ENCODE measurements around the gene DNAJC5. TPM values are rescaled to one million over a fixed set of nuclear protein-coding genes. Genes with fewer than 3 reads are reported as not detected.

DNAJC5 gene
- total RNA-seq, 1 experiment from 2014 or later: 79.9 TPM

GRCh38 chr20:63886054-63886419 lies 8.9 kb upstream of the DNAJC5 start:
- Mint-ChIP-seq H3K4me3 (ENCODE audit: low read depth, unreplicated experiment) (no peak overlapping the region), H3K36me3 (ENCODE audit: insufficient read depth, unreplicated experiment) (peaks cover 89% of the 10 kb centered on the region), H3K9me3 (ENCODE audit: low read depth, unreplicated experiment) (no peaks in the 10 kb centered on the region), H3K27me3 (ENCODE audit: unreplicated experiment) (no peaks in the 10 kb centered on the region), H3K27ac (ENCODE audit: unreplicated experiment) (no peak overlapping the region), H3K4me1 (ENCODE audit: low read depth, unreplicated experiment) (peaks cover 16% of the 10 kb centered on the region)
- BruUV-seq (replicated peaks): no TSS peak
- DNase-seq: no peak
- intact Hi-C loops (cut with micrococcal nuclease; ENCODE audit: unreplicated experiment): no loop called here
- CTCF ChIA-PET: no interaction called here
- no peak for TF ChIP-seq CTCF (IDR thresholded peaks at IDR 0.05; ENCODE audit: unreplicated experiment)

- H3K4me3 Mint-ChIP-seq (ENCODE audit: low read depth, unreplicated experiment): no peak overlapping the region
- no peaks in the 10 kb centered on the region for H3K9me3 Mint-ChIP-seq (ENCODE audit: low read depth, unreplicated experiment)
- no peak for DNase-seq
- H3K4me1 Mint-ChIP-seq (ENCODE audit: low read depth, unreplicated experiment): peaks cover 16% of the 10 kb centered on the region
- no TSS peak for BruUV-seq (replicated peaks)
- no peaks in the 10 kb centered on the region for H3K27me3 Mint-ChIP-seq (ENCODE audit: unreplicated experiment)
- H3K36me3 Mint-ChIP-seq (ENCODE audit: insufficient read depth, unreplicated experiment): peaks cover 89% of the 10 kb centered on the region
- no peak for TF ChIP-seq CTCF (IDR thresholded peaks at IDR 0.05; ENCODE audit: unreplicated experiment)
- no peak overlapping the region for H3K27ac Mint-ChIP-seq (ENCODE audit: unreplicated experiment)
- intact Hi-C loops (cut with micrococcal nuclease; ENCODE audit: unreplicated experiment): no loop called here
- CTCF ChIA-PET: no interaction called here
Measured at GRCh38 chr20:63886921-63887320, 8.0 kb upstream of the DNAJC5 start.

DNA sequence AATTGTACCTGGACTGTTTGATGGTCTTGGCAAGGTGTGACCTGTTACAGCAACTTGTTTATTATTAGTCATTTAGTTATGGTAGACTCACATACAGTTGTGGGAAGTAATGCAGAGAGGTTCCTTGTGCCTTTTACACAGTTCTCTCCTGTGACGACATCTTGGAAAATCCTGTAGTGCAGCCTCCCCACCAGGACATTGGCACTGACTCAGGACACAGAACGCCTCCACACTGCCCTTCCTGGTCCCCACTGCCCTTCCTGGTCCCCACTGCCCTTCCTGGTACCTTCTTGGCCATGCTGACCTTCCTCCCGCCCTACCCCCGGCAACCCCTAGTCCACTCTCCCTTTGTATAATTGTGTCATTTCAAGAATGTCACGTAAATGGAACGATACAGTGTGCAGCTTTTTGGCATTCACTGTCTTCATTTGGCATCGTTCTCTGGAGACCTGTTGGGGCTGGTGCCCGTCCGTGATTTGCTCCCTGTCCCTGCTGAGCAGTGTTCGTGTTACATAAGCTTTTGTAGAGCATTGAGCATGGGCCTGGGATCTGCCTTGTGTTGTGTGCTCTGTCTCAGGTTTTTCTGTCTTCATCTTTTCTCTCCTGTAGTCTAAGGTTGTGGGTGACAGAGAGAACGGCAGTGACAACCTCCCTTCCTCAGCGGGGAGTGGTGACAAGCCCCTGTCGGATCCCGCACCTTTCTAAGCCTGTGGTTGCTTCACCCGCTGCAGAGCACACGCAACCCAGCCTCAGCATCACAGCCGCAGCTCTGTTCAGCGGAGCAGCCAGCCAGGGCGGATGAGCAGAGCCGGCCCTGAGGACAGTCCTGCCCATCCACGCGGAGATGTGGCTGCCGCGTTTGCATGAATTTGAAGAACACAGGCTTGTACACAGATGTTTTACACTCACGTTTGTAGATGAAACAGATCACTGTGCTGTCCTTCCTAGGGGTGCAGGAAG lies 5.4 kb upstream of the DNAJC5 start:
- Mint-ChIP-seq H3K4me1 (ENCODE audit: low read depth, unreplicated experiment) (peaks cover 25% of the 10 kb centered on the region), H3K27me3 (ENCODE audit: unreplicated experiment) (no peaks in the 10 kb centered on the region), H3K36me3 (ENCODE audit: insufficient read depth, unreplicated experiment) (peaks cover 86% of the 10 kb centered on the region), H3K4me3 (ENCODE audit: low read depth, unreplicated experiment) (no peak overlapping the region), H3K9me3 (ENCODE audit: low read depth, unreplicated experiment) (no peaks in the 10 kb centered on the region), H3K27ac (ENCODE audit: unreplicated experiment) (no peak overlapping the region)
- no TSS peak for BruUV-seq (replicated peaks)
- TF ChIP-seq CTCF (IDR thresholded peaks at IDR 0.05; ENCODE audit: unreplicated experiment): no peak
- intact Hi-C loops (cut with micrococcal nuclease; ENCODE audit: unreplicated experiment): loop anchor here (10.0 kb wide), 1 partner anchor 165 kb away; no protein-coding TSS in a partner anchor
- no peak for DNase-seq
- CTCF ChIA-PET: interaction anchor here (0.7 kb wide), 1 partner anchor 129 kb away, joined by 3 read pairs; no protein-coding TSS in a partner anchor

- no peaks in the 10 kb centered on the region for H3K27me3 Mint-ChIP-seq (ENCODE audit: unreplicated experiment)
Measured at GRCh38 chr20:63890201-63890576, 4.7 kb upstream of the DNAJC5 start.

More at GRCh38 chr20:63890201-63890576, 4.7 kb upstream of the DNAJC5 start:
- Mint-ChIP-seq H3K27ac (ENCODE audit: unreplicated experiment) (no peak overlapping the region), H3K4me1 (ENCODE audit: low read depth, unreplicated experiment) (peaks cover 25% of the 10 kb centered on the region), H3K36me3 (ENCODE audit: insufficient read depth, unreplicated experiment) (peaks cover 87% of the 10 kb centered on the region), H3K9me3 (ENCODE audit: low read depth, unreplicated experiment) (no peaks in the 10 kb centered on the region), H3K4me3 (ENCODE audit: low read depth, unreplicated experiment) (no peak overlapping the region)
- CTCF ChIA-PET: interaction anchor here (0.7 kb wide), 1 partner anchor 130 kb away, joined by 3 read pairs; no protein-coding TSS in a partner anchor
- no peak for DNase-seq
- intact Hi-C loops (cut with micrococcal nuclease; ENCODE audit: unreplicated experiment): loop anchor here (10.0 kb wide), 1 partner anchor 165 kb away; no protein-coding TSS in a partner anchor
- no TSS peak for BruUV-seq (replicated peaks)
- no peak for TF ChIP-seq CTCF (IDR thresholded peaks at IDR 0.05; ENCODE audit: unreplicated experiment)
